HEK293T (cell line): Measurements from ENCODE around the gene PITX1.
"Not testable (repeated sequence)": the region's sequence is repeated elsewhere in the genome, so short reads cannot be mapped to it uniquely, and the experiment has no call there.

Experiments
- CTCF ChIA-PET: fragments of 350-600 bp; formaldehyde crosslinking; extraction: SDS; loops from one replicate; lab custom pipeline; 2021; ENCODE audit warnings: antibody characterized with exemption, inconsistent platforms; lab: Yijun Ruan, JAX
- POLR2A ChIA-PET: fragments of 350-600 bp; formaldehyde crosslinking; extraction: SDS; loops from one replicate; lab custom pipeline; 2020; ENCODE audit warnings: antibody characterized with exemption, inconsistent platforms; lab: Yijun Ruan, JAX
- DNase-seq: peaks from one replicate; pipeline ENCODE4 v3.0.0; 2012; ENCODE audit warnings: mixed read lengths; ENCODE audit errors: extremely low spot score
- ARNT ChIP-seq: fragments of 450-650 bp; IDR thresholded peaks from 2 replicates; pipeline ENCODE4 v1.6.1; 2017; ENCODE audit warnings: mild to moderate bottlenecking
- BHLHE40 ChIP-seq: fragments of 450-650 bp; IDR thresholded peaks from 2 replicates; pipeline ENCODE4 v1.6.1; 2016; ENCODE audit warnings: mild to moderate bottlenecking, moderate library complexity, borderline replicate concordance
- CTBP1 ChIP-seq: fragments of 450-650 bp; IDR thresholded peaks from 2 replicates; pipeline ENCODE4 v1.6.1; 2016; ENCODE audit warnings: borderline replicate concordance
- ELF4 ChIP-seq: fragments of 450-650 bp; IDR thresholded peaks from 2 replicates; pipeline ENCODE4 v1.6.1; 2017; ENCODE audit warnings: antibody characterized with exemption
- FOXA1 ChIP-seq: fragments of 450-650 bp; IDR thresholded peaks from 2 replicates; pipeline ENCODE4 v1.6.1; 2016; ENCODE audit warnings: mild to moderate bottlenecking
- FOXK2 ChIP-seq: fragments of 450-650 bp; IDR thresholded peaks from 2 replicates; pipeline ENCODE4 v1.6.1; 2016; ENCODE audit warnings: mild to moderate bottlenecking
- FOXM1 ChIP-seq: fragments of 450-650 bp; IDR thresholded peaks from 2 replicates; pipeline ENCODE4 v1.6.1; 2017; ENCODE audit warnings: mild to moderate bottlenecking, borderline replicate concordance
- HDGF ChIP-seq: fragments of 450-650 bp; IDR thresholded peaks from 2 replicates; pipeline ENCODE4 v1.6.1; 2017; ENCODE audit warnings: antibody characterized with exemption, borderline replicate concordance
- L3MBTL2 ChIP-seq: fragments of 450-650 bp; conservative IDR thresholded peaks from 2 replicates; pipeline ENCODE4 v1.6.1; 2016; ENCODE audit warnings: mild to moderate bottlenecking
- LEF1 ChIP-seq: fragments of 450-650 bp; IDR thresholded peaks from 2 replicates; pipeline ENCODE4 v1.6.1; 2017; ENCODE audit warnings: mild to moderate bottlenecking, borderline replicate concordance
- NFRKB ChIP-seq: fragments of 450-650 bp; IDR thresholded peaks from 2 replicates; pipeline ENCODE4 v1.6.1; 2016; ENCODE audit warnings: mild to moderate bottlenecking, moderate library complexity
- SP1 ChIP-seq: fragments of 450-650 bp; IDR thresholded peaks from 2 replicates; pipeline ENCODE4 v1.6.1; 2017
- SUZ12 ChIP-seq: fragments of 450-650 bp; IDR thresholded peaks from 2 replicates; pipeline ENCODE4 v1.6.1; 2016; ENCODE audit warnings: mild to moderate bottlenecking
- TARDBP ChIP-seq: fragments of 450-650 bp; IDR thresholded peaks from 2 replicates; pipeline ENCODE4 v1.6.1; 2016
- ZNF384 ChIP-seq: fragments of 450-650 bp; IDR thresholded peaks from 2 replicates; pipeline ENCODE4 v1.6.1; 2016
- TF ChIP-seq, protein P1 (sequence below): fragments of 450-650 bp; IDR thresholded peaks from 2 replicates; pipeline ENCODE4 v1.6.1; 2016

Gene PITX1

DNA sequence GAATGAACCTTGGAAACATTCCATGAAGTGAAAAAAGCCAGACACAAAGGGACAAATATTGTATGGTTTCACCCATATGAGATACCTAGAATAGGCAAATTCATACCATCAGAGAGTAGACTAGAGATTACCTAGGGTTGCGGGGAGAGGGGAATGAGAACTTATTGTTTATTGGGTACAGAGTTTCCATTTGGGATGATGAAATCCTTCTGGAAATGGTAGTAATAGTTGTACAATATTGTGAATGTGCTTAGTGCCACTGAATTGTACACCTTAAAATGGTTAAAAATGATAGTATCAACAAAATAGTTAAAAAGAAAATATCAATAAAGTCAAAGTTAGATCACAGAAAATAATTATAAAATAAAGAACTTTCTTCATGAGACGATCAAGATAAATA is 40.9 kb downstream of the PITX1 start:
- ChIA-PET POLR2A (no interaction called here), CTCF (no interaction called here)
- no peak for TF ChIP-seq SUZ12
- no peak for TF ChIP-seq HDGF
- TF ChIP-seq, protein P1, sequence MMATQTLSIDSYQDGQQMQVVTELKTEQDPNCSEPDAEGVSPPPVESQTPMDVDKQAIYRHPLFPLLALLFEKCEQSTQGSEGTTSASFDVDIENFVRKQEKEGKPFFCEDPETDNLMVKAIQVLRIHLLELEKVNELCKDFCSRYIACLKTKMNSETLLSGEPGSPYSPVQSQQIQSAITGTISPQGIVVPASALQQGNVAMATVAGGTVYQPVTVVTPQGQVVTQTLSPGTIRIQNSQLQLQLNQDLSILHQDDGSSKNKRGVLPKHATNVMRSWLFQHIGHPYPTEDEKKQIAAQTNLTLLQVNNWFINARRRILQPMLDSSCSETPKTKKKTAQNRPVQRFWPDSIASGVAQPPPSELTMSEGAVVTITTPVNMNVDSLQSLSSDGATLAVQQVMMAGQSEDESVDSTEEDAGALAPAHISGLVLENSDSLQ: no peak
- no peak for DNase-seq

DNA sequence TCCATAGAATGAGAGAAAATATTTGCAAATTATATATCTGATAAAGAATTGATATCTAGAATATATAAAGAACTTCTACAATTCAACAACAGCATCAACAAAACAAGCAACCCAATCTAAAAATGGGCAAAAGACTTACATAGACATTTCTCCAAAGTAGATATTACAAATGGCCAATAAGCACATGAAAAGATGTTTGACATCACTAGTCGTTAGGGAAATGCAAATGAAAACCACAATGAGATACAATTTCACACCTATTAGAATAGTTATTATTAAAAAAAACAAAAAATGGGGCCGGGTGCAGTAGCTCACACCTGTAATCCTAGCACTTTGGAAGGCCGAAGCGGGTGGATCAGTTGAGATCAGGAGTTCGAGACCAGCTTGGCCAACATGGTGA is 41.9 kb downstream of the PITX1 start:
- CTCF ChIA-PET: no interaction called here
- TF ChIP-seq FOXA1 (no peak), FOXK2 (no peak), SUZ12 (no peak), HDGF (no peak), TARDBP (no peak), BHLHE40 (no peak), LEF1 (no peak)
- TF ChIP-seq, protein P1: no peak
- POLR2A ChIA-PET: no interaction called here
- DNase-seq: no peak

DNA sequence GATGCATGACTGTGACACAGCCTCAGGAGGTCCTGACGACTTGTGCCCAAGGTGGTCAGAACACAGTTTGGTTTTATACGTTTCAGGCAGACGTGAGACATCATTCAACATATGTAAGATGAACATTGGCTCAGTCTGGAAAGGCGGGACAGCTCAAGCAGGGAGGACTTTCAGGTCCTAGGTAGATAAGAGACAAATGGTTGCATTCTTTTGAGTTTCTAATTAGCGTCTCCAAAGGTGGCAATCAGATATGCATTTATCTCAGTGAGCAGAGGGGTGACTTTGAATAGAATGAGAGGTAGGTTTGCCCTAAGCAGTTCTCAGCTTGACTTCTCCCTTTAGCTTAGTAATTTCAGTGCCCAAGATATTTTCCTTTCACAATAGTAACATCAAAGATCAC is 43.8 kb downstream of the PITX1 start:
- DNase-seq, CTCF ChIA-PET, POLR2A ChIA-PET: not testable (repeated sequence)

DNA sequence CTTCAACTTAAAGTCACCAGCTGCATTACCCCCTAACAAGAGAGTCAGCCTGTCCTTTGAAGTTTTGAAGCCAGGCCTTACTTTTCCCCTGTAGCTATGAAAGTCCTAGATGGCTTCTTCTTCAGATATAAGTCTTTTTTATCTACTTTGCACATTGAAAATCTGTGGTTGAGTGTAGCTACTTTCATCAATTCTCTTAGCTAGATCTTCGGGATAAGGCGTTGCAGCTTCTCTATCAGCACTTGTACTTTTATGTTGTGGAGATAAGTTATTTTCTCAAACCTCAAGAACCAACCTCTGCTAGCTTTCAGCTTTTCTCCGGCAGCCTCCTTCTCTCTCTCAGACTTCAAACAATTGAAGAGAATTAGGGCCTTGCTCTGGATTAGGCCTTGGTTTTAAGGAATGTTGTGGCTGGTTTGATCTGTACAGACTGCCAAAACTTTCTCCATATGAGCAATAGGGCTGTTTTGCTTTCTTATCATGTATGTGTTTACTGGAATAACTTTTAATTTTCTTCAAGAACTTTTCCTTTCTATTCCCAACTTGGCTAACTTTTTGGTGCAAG is 44.7 kb downstream of the PITX1 start:
- ChIA-PET POLR2A (no interaction called here), CTCF (interaction anchor here (1.0 kb wide), 1 partner anchor 32 kb away, joined by 3 read pairs; no protein-coding TSS in a partner anchor)
- TF ChIP-seq L3MBTL2 (no peak), ZNF384 (no peak), FOXA1 (no peak), BHLHE40 (no peak), TARDBP (no peak), FOXM1 (no peak), NFRKB (no peak), ARNT (no peak), CTBP1 (no peak), FOXK2 (no peak), HDGF (no peak), SUZ12 (no peak), ELF4 (no peak)
- TF ChIP-seq, protein P1: no peak
- no peak for DNase-seq

DNA sequence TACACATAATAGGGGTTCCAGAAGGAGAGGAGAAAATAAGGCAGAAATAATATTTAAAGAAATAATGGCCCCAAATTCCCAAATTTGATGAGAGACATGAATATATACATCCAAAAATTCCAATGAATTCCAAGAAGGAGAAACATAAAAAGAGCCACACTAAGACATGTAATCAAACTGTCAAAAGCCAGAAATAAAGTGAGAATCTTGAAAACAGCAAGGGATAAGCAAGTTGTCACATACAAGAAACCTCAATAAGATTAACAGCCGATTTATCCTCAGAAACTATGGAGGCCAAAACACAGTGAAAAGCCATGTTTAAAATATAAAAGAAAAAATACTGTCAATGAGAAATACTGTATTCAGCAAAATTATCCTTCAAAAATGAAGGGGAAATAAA is 51.8 kb downstream of the PITX1 start:
- POLR2A ChIA-PET: no interaction called here
- TF ChIP-seq BHLHE40: no peak
- no peak for TF ChIP-seq SP1
- no peak for TF ChIP-seq HDGF
- TF ChIP-seq, protein P1: no peak
- no peak for TF ChIP-seq ARNT
- no peak for TF ChIP-seq CTBP1
- no peak for TF ChIP-seq FOXA1
- TF ChIP-seq FOXK2: no peak
- TF ChIP-seq ZNF384: no peak
- TF ChIP-seq FOXM1: no peak
- no peak for TF ChIP-seq SUZ12
- no peak for TF ChIP-seq LEF1
- DNase-seq: no peak
- CTCF ChIA-PET: no interaction called here

DNA sequence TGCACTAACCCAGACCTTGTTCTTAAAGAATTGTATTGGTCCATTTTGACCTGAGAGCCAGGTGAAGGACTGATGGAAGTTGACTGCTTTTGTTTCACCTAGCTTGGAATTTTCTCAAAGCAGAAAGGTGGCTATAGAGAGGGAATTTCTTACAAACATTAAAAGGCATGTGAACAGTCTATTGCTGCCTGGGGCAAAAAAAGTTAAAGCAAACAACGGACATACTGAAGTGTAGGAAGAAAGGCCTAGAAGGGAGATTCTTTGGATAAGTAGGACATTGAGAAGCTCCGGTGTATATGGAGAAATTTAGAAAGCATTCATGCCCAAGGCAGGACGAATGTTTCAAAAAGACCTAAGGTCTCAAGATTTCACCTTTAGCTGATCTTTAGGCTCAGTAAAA is 54.6 kb downstream of the PITX1 start:
- no peak for DNase-seq
- ChIA-PET CTCF (no interaction called here), POLR2A (no interaction called here)
- TF ChIP-seq ZNF384 (no peak), ELF4 (no peak), SUZ12 (no peak), BHLHE40 (no peak), FOXK2 (no peak), NFRKB (no peak), ARNT (no peak), TARDBP (no peak), HDGF (no peak), LEF1 (no peak), FOXM1 (no peak), CTBP1 (no peak), SP1 (no peak), L3MBTL2 (no peak), FOXA1 (no peak)
- TF ChIP-seq, protein P1: no peak
